ENCODE measurements around the gene GPR35. TPM values are rescaled to one million over a fixed set of nuclear protein-coding genes. Genes with fewer than 3 reads are reported as not detected.

The GPR35 gene
- total RNA-seq, 1 experiment from 2014 or later: 1.3 TPM

- TF ChIP-seq REST (IDR thresholded peaks at IDR 0.05; ENCODE audit: insufficient read depth in 1 of 2, low read depth in 2 of 2, low read length in 1 of 2): no peak
- no peak for TF ChIP-seq CTCF (IDR thresholded peaks at IDR 0.05)
- TF ChIP-seq TCF7L2 (IDR thresholded peaks at IDR 0.05; ENCODE audit: low read depth, low read length): no peak
- TF ChIP-seq SIN3A (IDR thresholded peaks at IDR 0.05; ENCODE audit: borderline replicate concordance, insufficient read depth, low read depth, low read length): no peak
- TF ChIP-seq POLR2AphosphoS5 (IDR thresholded peaks at IDR 0.05; ENCODE audit: low read depth, low read length): no peak
- Histone ChIP-seq H3K27me3 (ENCODE audit: control insufficient read depth, insufficient read depth, low read length) (no peaks in the 10 kb centered on the region), H3K4me3 (ENCODE audit: low read depth in 2 of 2, low read length in 2 of 2) (no peak overlapping the region), H3K4me1 (ENCODE audit: control insufficient read depth, insufficient read depth, low read length) (no peaks in the 10 kb centered on the region; the same call in 1 of the 2 replicates), H3K36me3 (ENCODE audit: control insufficient read depth, insufficient read depth, low read length) (no peaks in the 10 kb centered on the region), H3K27ac (ENCODE audit: low read length) (no peak overlapping the region), H3K9me3 (ENCODE audit: control insufficient read depth, insufficient read depth, low read depth, low read length) (no peaks in the 10 kb centered on the region)
- DNase-seq (ENCODE audit: low read depth, low spot score) (no peak), ATAC-seq (no peak)
- ChIA-PET POLR2A (no interaction called here), CTCF (no interaction called here)
- in situ Hi-C loops (cut with HindIII; ENCODE audit: low pct_unique_long_range_greater_than_20kb, low sequenced_read_pairs) (no loop called here), intact Hi-C loops (cut with micrococcal nuclease; ENCODE audit: unreplicated experiment) (no loop called here)
- BruUV-seq (replicated peaks): no TSS peak
These were observed 4.9 kb downstream of the GPR35 start for GRCh38 chr2:240629968-240630770.

GRCh38 chr2:240630771-240631547, 5.7 kb downstream of the GPR35 start:
- in situ Hi-C loops (cut with HindIII; ENCODE audit: low pct_unique_long_range_greater_than_20kb, low sequenced_read_pairs): no loop called here

More at GRCh38 chr2:240630771-240631547, 5.7 kb downstream of the GPR35 start:
- BruUV-seq (replicated peaks): no TSS peak
- DNase-seq (ENCODE audit: low read depth, low spot score): no peak
- Histone ChIP-seq H3K4me1 (ENCODE audit: control insufficient read depth, insufficient read depth, low read length) (no peaks in the 10 kb centered on the region; the same call in 1 of the 2 replicates), H3K9me3 (ENCODE audit: control insufficient read depth, insufficient read depth, low read depth, low read length) (no peaks in the 10 kb centered on the region), H3K4me3 (ENCODE audit: low read depth in 2 of 2, low read length in 2 of 2) (no peak overlapping the region), H3K36me3 (ENCODE audit: control insufficient read depth, insufficient read depth, low read length) (no peaks in the 10 kb centered on the region), H3K27ac (ENCODE audit: low read length) (no peak overlapping the region), H3K27me3 (ENCODE audit: control insufficient read depth, insufficient read depth, low read length) (no peaks in the 10 kb centered on the region)
- TF ChIP-seq CTCF (IDR thresholded peaks at IDR 0.05) (no peak), POLR2AphosphoS5 (IDR thresholded peaks at IDR 0.05; ENCODE audit: low read depth, low read length) (no peak), REST (IDR thresholded peaks at IDR 0.05; ENCODE audit: insufficient read depth in 1 of 2, low read depth in 2 of 2, low read length in 1 of 2) (no peak), TCF7L2 (IDR thresholded peaks at IDR 0.05; ENCODE audit: low read depth, low read length) (no peak), SIN3A (IDR thresholded peaks at IDR 0.05; ENCODE audit: borderline replicate concordance, insufficient read depth, low read depth, low read length) (no peak)
- POLR2A ChIA-PET: no interaction called here
- intact Hi-C loops (cut with micrococcal nuclease; ENCODE audit: unreplicated experiment): no loop called here
- CTCF ChIA-PET: no interaction called here
- ATAC-seq: no peak

All from Panc1 (cell line).